Stimulated activated CD4-positive, alpha-beta T cell treated with anti-CD3 and anti-CD28 coated beads, Interleukin-15, amount 100 ng/mL, for 1 hour (primary cell): ENCODE results near the gene SUSD3.
A peak's percentile ranks its signal among the peaks of the same experiment; 100 is the strongest.

ENCODE experiments used
- DNase-seq, 2 donors: peaks; one replicate each; pipeline ENCODE4 v3.0.0-alpha.2; 2020; ENCODE audit warnings: low read depth in 1 of 2, low spot score in 1 of 2

SUSD3 gene

GRCh38 chr9:93028448-93029006, 30.0 kb upstream of the SUSD3 start:
- DNase-seq, result peak in 1 of 2 donors; percentile 57

- no peak for DNase-seq
Observed at GRCh38 chr9:93030642-93031628, 27.6 kb upstream of the SUSD3 start.

GRCh38 chr9:93031629-93032430, 26.7 kb upstream of the SUSD3 start:
- no peak for DNase-seq

- DNase-seq, result no peak
Observed at GRCh38 chr9:93032545-93032944, 26.0 kb upstream of the SUSD3 start.

GRCh38 chr9:93033531-93033930, 25.0 kb upstream of the SUSD3 start:
- no peak for DNase-seq

- no peak for DNase-seq
Observed at GRCh38 chr9:93035106-93035660, 23.3 kb upstream of the SUSD3 start.

- DNase-seq, result no peak
Observed at GRCh38 chr9:93035821-93036351, 22.6 kb upstream of the SUSD3 start.

GRCh38 chr9:93036887-93037475, 21.5 kb upstream of the SUSD3 start:
- no peak for DNase-seq

- DNase-seq, result no peak
Observed at GRCh38 chr9:93037476-93037971, 21.0 kb upstream of the SUSD3 start.

- DNase-seq, result no peak
Observed at GRCh38 chr9:93038918-93039317, 19.6 kb upstream of the SUSD3 start.

- DNase-seq, result no peak
Observed at GRCh38 chr9:93039456-93039855, 19.0 kb upstream of the SUSD3 start.

GRCh38 chr9:93039976-93040375, 18.5 kb upstream of the SUSD3 start:
- no peak for DNase-seq

GRCh38 chr9:93040409-93040808, 18.1 kb upstream of the SUSD3 start:
- no peak for DNase-seq

- DNase-seq, result no peak
Observed at GRCh38 chr9:93041108-93041802, 17.2 kb upstream of the SUSD3 start.

GRCh38 chr9:93043122-93043521, 15.4 kb upstream of the SUSD3 start:
- no peak for DNase-seq

GRCh38 chr9:93045521-93045920, 13.0 kb upstream of the SUSD3 start:
- DNase-seq, result no peak

- DNase-seq, result no peak
Observed at GRCh38 chr9:93048566-93049448, 9.7 kb upstream of the SUSD3 start.

- no peak for DNase-seq
Observed at GRCh38 chr9:93049491-93049890, 9.0 kb upstream of the SUSD3 start.

- no peak for DNase-seq
Observed at GRCh38 chr9:93050231-93050630, 8.3 kb upstream of the SUSD3 start.
